GM21360 (cell line): ENCODE results near the gene PET100.

Experiments used
- ATAC-seq: cut with Tn5 transposase; IDR thresholded peaks from one replicate; pipeline ENCODE4 v1.9.1; 2021; ENCODE audit warnings: mild to moderate bottlenecking, moderate library complexity; ENCODE audit not compliant: unreplicated experiment

The PET100 gene

GRCh38 chr19:7647156-7647555 is 17.6 kb downstream of the PET100 start:
- ATAC-seq = no peak

GRCh38 chr19:7648265-7649014 is 18.8 kb downstream of the PET100 start:
- ATAC-seq = no peak

DNA sequence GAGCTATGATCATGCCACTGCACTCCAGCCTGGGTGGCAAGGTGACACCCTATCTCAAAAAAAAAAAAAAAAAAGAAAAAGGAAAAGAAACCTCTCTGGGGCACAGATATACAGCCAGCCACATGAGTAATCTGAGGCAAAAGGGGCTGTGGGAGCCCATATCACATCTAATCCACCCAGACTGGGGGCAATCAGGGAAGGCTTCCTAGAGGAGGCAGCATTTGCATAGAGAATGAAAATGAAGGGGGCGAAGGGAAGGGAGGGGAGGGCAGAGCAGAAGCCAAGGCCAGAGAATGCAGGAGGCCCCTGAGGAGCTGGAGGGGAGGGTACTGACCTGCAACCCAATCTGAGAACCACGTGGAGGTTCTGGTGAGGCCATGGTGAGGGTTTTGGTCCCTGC is 20.6 kb downstream of the PET100 start:
- ATAC-seq = no peak

DNA sequence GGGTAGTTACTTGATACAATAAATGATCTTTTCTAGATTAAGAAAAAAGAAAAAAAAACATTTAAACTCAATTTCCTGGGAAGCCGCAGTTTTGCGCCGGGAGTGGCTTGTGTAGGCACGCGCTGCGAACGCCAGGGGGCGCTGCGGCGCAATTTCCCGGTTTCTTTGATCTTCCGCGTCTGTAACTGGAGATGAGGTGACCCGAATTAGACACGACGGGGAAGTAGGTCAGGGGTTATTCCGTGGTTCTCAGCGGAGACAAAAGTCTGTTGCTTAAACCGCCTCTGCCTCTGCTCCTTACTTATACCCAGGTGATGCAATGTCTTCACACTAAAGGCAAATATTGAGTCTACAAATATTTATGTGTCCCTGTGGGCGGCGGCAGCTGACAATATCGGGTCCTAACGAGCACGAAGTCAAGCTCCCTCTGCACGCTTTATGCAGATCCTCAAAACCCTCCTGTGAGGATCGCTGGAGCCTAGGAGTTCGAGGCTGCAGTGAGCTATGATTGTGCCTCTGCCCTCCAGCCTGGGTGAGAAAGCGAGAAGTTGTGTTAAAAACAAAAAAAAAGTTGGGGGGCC is 22.6 kb downstream of the PET100 start:
- no peak for ATAC-seq

- ATAC-seq = no peak
Observed at GRCh38 chr19:7654401-7654800, 24.8 kb downstream of the PET100 start.

- no peak for ATAC-seq
Observed at GRCh38 chr19:7655581-7655980, 26.0 kb downstream of the PET100 start.

DNA sequence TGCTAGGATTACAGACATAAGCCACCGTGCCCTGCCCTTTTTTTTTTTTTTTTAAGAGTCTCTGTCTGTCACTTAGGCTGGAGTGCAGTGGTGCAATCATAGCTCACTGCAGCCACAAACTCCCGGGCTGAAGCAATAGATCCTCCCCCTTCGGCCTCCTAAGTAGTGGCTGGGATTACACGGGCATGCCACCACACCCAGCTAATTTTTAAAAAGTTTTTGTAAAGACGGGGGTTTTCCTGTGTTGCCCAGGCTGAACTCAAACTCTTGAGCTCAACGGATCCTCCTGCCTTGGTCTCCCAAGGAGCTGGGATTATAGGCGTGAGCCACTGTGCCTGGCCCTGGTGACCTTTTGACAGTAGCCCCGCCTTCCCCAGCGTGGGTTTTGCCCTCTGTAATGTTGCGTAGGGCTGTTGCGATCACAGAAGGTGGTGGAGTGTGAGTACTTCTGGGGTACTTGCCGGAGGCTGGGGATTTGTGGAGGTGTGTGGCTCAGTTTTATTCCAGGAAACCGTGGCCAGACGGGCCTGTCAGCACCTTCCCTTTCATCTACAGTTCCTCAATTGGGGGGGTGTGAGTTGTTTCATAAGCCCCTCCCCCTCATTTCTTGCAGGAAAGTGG is 27.6 kb downstream of the PET100 start:
- ATAC-seq = no peak

- ATAC-seq = no peak
Observed at GRCh38 chr19:7658219-7658686, 28.7 kb downstream of the PET100 start.

- ATAC-seq = no peak
Observed at GRCh38 chr19:7661744-7662538, 32.3 kb downstream of the PET100 start.

DNA sequence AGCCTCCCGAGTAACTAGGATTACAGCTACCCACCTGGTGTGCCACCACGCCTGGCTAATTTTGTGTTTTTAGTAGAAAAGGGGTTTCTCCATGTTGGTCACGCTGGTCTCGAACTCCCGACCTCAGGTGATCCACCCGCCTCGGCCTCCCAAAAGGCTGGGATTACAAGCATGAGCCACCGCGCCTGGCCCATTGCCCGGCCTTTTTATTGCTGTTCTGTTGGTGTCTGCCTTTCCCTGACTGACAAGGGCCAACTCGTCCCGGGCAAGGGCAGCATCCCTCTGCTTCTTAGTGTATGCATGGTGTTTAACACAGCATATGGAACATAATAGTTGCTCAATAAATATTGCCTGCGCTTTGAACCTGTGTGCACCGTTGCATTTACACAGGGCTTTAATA is 33.1 kb downstream of the PET100 start:
- no peak for ATAC-seq

DNA sequence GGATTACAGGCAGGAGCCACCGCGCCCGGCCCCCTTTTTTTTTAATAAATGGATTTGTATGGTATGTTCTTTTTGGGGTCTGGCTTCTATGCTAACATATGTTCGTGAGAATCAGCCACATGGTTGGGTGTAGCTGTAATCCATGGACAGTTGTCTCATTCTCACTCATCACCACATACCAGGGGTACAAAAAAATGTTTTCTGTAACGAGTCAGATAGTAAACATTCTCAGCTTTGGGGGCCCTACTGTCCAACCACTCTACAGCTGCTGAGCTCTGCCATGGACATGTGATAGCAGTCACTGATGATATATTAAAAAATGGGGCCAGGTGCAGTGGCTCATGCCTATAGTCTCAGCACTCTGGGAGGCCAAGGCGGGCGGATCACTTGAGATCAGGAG is 34.1 kb downstream of the PET100 start:
- ATAC-seq = no peak

GRCh38 chr19:7665076-7665475 is 35.5 kb downstream of the PET100 start:
- no peak for ATAC-seq

GRCh38 chr19:7668842-7669241 is 39.2 kb downstream of the PET100 start, which contains the start of gene RETN:
Gene RETN, plus strand, starts transcription at chr19:7669049. Its CDS starts 278 bp downstream, at chr19:7669327.
- ATAC-seq = no peak

DNA sequence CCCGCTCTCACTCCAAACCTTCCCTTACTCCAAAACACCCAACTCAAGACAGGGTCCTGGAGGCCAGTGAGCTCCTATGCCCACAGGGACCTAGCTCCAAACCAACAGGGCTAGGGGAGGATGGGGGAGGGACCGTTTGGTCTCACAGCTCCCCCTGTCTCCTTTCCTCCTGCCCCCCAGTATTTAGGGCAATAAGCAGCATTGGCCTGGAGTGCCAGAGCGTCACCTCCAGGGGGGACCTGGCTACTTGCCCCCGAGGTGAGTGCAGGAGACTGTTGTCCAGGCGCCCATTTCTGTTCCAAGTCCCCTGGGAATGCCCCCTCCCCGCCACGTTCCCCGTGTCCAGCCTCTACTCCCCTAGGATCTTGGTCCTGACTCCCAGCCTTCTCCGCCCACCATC is 40.0 kb downstream of the PET100 start:
- no peak for ATAC-seq

DNA sequence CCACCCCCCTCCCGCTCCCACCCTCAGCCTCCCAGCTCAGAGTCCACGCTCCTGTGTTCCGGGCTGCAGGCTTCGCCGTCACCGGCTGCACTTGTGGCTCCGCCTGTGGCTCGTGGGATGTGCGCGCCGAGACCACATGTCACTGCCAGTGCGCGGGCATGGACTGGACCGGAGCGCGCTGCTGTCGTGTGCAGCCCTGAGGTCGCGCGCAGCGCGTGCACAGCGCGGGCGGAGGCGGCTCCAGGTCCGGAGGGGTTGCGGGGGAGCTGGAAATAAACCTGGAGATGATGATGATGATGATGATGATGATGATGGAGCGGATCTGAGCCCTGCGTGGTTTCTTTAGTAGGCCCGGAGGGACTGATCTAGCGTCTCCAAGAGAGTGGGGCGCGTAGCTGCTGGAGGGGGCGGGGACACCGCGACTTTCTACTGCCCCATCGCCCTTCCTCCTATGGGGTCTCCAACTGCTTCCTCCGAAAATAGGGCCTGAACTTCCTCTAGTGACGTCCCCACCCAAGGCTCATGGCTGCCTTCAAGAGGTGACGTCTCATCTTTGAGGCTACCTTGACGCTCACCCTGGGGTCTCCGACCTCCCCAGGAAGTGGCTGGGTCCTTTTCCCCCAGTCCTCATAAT is 40.7 kb downstream of the PET100 start:
- ATAC-seq = no peak

DNA sequence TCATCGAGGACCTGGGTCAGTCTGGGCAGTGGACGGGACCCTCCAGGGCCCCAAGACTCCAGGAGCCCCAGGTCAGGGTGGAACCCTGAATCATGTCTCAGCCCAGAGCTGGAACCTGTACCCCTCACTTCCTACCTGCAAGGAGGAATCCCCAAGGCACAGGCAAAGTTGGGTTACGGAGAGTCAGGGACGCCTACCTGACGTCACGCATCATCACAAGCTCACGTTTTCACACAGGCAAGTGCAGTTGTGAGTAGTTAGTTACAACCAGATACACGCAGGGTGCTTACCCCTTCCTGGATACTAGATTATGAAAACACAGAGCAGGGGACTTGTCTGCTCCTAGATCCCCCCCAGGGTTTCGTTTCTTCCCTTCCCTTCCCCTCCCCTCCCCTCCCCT is 41.2 kb downstream of the PET100 start:
- no peak for ATAC-seq

DNA sequence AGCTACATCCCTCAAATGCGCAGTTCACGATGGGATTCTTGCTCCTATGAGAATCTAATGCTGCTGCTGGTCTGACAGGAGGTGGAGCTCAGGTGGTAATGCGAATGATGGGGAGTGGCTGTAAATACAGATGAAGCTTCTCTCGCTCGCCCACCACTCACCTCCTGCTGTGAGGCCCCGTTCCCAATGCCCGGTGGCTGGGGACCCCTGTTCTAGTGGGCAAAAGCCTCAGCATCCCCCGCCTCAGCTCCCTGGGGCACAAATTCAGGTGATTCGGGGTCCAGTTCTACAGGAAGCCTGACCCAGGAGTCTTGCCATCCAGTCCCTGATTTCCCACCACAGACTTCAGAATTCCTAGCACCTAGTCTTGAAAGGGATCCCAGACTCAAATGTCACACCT is 42.9 kb downstream of the PET100 start:
- ATAC-seq = no peak

DNA sequence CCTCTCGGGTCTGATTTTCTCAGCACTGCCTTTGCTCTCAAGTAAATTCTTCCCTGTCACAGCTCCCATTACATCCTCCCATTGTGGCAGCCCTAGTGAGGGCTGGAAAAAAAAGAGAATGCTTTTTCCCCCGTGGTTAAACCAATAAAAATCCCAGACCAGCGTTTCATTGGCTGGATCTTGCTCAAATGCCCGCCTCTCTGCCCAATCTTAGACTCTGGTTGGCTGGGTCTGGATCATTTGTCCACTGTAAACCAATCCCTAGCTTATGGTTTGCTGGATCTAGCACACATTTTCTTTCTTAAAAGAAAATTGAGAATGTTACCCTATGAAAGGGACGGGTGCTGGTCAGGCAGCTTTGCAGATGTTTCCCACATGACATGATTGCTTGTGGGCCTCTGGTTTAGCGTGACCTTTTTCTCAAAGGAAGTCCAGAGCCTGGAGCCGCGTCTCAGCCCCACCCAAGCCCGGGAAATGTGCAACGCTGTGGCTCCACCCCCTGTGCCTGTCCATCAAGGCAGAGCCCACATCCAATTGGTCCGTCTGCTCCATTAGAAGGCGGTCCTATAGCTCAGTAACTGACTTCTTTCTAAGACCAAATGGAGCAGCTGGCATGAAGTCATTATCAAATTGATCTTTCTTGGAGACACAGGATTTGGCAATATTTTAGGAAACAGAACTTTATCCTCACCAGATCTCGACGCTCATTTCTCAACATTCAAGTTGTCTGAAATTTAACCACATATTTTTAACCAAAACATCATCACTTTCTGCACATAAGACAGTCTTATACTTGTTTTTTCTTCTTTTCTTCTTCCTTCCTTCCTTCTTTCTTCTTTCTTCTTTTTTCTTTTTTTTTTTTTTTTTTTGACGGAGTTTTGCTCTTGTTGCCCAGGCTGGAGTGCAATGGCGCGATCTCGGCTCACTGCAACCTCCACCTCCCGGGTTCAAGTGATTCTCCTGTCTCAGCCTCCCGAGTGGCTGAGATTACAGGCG is 44.7 kb downstream of the PET100 start:
- no peak for ATAC-seq

DNA sequence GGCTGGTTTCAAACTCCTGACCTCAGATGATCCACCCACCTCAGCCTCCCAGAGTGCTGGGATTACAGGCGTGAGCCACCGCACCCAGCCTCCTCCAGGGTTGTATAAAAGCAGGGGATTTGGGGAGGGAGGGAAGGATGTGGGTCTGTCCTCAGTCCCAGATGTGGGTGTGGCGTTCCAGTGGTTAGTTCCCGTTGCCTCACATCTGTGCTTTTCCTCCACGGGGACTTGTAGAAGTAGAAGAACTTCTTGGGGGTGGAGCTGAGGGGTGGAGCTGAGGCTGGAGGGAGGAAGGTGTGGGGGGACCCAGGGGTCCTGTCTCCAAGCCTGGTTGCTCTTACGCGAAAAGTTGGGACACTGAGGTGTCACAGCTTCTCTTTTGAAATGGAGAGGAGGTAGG is 46.8 kb downstream of the PET100 start:
- ATAC-seq = no peak

GRCh38 chr19:7676854-7677253 is 47.3 kb downstream of the PET100 start, which contains the start of gene MCEMP1:
Gene MCEMP1, plus strand, starts transcription at chr19:7677090. Its CDS starts 31 bp downstream, at chr19:7677121.
- no peak for ATAC-seq
